GM12801 (cell line): ENCODE results near the gene TYRO3.

Experiments
- CTCF ChIP-seq: IDR thresholded peaks from one replicate; pipeline ENCODE4 v1.5.1; 2011; ENCODE audit warnings: control low read depth; ENCODE audit not compliant: insufficient read length; ENCODE audit errors: extremely low read depth

TYRO3 gene

DNA sequence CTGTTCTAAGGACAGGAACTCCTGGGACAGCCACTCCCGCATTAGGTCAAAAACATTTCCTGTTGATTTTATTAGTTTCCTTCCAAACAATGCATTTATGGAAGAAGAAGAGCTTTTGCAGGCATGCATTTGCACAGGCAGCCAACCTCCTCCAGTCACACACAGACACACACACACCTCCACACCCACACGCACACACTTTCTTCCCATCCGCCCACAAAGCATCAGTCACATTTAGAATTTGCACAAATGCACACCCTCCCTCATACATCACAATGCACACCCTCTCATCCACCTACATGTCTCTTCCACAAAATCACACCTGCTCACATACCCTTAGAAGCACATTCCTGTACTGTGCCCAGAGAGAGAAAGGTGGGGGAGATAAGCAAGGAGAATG is 4.1 kb upstream of the TYRO3 start:
- TF ChIP-seq CTCF = no peak

GRCh38 chr15:41556677-41557076 is 2.3 kb upstream of the TYRO3 start:
- no peak for TF ChIP-seq CTCF

DNA sequence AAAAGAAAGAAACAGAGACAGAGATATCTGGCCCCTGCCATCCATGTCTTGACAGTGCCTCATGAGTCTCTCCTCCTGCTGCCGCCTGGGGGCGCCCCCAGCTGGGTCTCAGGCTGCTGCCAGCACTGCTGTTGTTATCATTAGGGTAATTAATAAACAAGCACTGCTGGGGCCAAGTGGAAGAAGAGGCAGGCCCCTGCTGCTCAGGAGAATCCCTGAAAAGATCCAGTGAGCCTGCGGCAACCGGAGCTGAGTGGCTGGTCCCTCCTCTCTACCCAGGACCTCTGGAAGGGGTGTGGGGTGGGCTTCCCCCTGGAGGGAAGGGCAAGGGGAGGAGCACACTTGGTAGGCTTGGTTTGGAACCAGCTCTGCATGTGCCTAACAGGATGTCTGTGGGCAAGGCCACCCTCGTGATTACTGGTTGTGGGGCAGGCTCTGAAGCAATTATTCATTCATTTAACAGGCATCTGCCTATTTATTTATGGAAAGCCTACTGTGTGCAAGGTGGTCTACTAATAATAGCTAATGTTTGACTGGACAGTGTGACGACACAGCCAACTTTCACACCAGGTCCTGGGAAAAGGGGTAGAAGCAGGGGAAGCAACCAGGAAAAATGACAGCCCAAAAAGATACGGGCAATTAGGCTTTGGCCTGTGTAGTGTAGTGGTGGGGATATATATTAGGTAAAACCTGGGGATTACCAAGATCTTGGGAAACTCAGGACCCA is 1.2 kb upstream of the TYRO3 start:
- no peak for TF ChIP-seq CTCF

DNA sequence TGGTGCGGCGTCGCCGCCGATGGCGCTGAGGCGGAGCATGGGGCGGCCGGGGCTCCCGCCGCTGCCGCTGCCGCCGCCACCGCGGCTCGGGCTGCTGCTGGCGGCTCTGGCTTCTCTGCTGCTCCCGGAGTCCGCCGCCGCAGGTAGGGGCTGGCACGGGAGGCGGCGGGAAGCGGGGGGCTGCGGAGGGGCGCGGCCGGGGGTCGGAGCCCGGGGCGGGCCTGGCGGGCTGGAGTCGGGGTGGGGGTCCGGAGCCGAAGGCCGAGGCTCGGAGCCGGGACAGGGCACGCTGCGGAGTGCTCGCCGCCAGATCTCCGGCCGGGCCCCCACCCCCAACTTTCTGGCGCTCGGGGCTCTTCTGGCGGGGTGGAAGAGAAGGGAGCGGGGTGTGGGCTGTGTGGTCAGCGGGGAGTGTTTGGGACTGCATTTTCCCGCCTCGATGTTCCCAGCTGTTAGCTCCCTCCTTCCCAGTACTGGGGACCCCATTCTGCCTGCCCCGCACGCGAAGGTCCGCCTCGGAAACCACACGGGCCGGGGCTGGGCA is 299 bp downstream of the TYRO3 start:
- no peak for TF ChIP-seq CTCF

- TF ChIP-seq CTCF = no peak
These were observed 1.5 kb downstream of the TYRO3 start for GRCh38 chr15:41560572-41560874.

GRCh38 chr15:41561104-41561776 is 2.2 kb downstream of the TYRO3 start:
- TF ChIP-seq CTCF = no peak

DNA sequence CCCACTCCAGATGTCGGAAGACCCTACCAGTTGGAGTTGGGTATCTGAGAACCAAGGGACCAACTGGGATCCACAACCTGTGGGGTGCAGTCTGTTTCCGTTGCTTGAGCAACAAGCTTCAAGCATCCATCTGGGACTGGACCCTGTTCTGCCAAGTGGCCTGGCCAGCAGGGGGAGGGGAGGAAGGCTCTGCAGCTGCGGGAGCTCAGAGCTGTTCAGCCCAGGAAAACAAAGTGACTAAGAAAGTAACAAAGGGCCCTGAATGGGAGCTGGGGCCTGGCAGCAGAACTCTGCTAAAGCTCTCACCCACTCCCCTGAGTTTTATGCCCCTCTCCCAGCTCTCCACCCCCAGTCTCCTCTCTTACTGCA is 2.7 kb downstream of the TYRO3 start:
- no peak for TF ChIP-seq CTCF
